Naive thymus-derived CD4-positive, alpha-beta T cell (primary cell): ENCODE data around the gene ZBP1. TPM values are rescaled to one million over a fixed set of nuclear protein-coding genes. Genes with fewer than 3 reads are reported as not detected.

Source experiments
- ATAC-seq: fragments of 150-1000 bp; cut with Tn5 transposase; 2 replicates; pipeline ENCODE4 v1.10.0; 2021; ENCODE audit warnings: mild to moderate bottlenecking, moderate library complexity
- CTCF ChIA-PET: fragments of 350-600 bp; sonication (Branson Sonifier 250); formaldehyde crosslinking; loops from one replicate; lab custom pipeline; 2021; ENCODE audit warnings: antibody characterized with exemption; lab: Charles Lee
- POLR2A ChIA-PET: fragments of 350-600 bp; sonication (Branson Sonifier 250); formaldehyde crosslinking; loops from one replicate; lab custom pipeline; 2021; ENCODE audit warnings: antibody characterized with exemption, inconsistent platforms; lab: Charles Lee
- DNase-seq, 9 donors: peaks; one replicate each; pipeline versions ENCODE4 v3.0.0 to v3.0.0-alpha.2; 2020 to 2022; ENCODE audit warnings: mixed read lengths in 1 of 9
- H3K27ac ChIP-seq: one replicate; pipeline ENCODE4 v1.7.0; 2013; ENCODE audit warnings: mild to moderate bottlenecking, low read depth, low read length, moderate library complexity
- H3K27me3 ChIP-seq, 2 donors: one replicate each; pipeline ENCODE4 v1.7.0; 2013; ENCODE audit warnings: low read length in 2 of 2, mild to moderate bottlenecking in 2 of 2, moderate library complexity in 2 of 2; ENCODE audit not compliant: control insufficient read depth in 2 of 2, insufficient read depth in 2 of 2
- H3K36me3 ChIP-seq, 3 experiments: 1 replicate in 2 of 3; 2 replicates in 1 of 3; pipeline ENCODE4 v1.7.0; 2013; ENCODE audit warnings: low read length in 3 of 3, mild to moderate bottlenecking in 3 of 3, moderate library complexity in 1 of 3; ENCODE audit not compliant: insufficient read depth in 3 of 3, control insufficient read depth in 2 of 3
- H3K4me1 ChIP-seq, 2 donors: one replicate each; pipeline ENCODE4 v1.7.0; 2013; ENCODE audit warnings: low read length in 2 of 2, mild to moderate bottlenecking in 2 of 2, moderate library complexity in 1 of 2; ENCODE audit not compliant: control insufficient read depth in 2 of 2, insufficient read depth in 2 of 2
- H3K4me3 ChIP-seq: 2 replicates; pipeline ENCODE4 v1.7.0; 2013; ENCODE audit warnings: mild to moderate bottlenecking, low read length
- H3K9me3 ChIP-seq, 3 experiments: 1 replicate in 2 of 3; 2 replicates in 1 of 3; pipeline ENCODE4 v1.7.0; 2013; ENCODE audit warnings: low read length in 3 of 3; ENCODE audit not compliant: control insufficient read depth in 2 of 3
- H3K27ac Mint-ChIP-seq, 9 donors: one replicate each; pipeline ENCODE4 v1.8.0; 2020 to 2022; ENCODE audit warnings: mixed read lengths in 9 of 9, mild to moderate bottlenecking in 8 of 9, moderate library complexity in 5 of 9, inconsistent platforms in 2 of 9
- H3K27me3 Mint-ChIP-seq, 5 donors: one replicate each; pipeline ENCODE4 v1.8.0; 2021 to 2022; ENCODE audit warnings: mixed read lengths in 5 of 5, mild to moderate bottlenecking in 1 of 5
- H3K36me3 Mint-ChIP-seq, 5 donors: one replicate each; pipeline ENCODE4 v1.8.0; 2020 to 2022; ENCODE audit warnings: mixed read lengths in 5 of 5, mild to moderate bottlenecking in 3 of 5, inconsistent platforms in 1 of 5
- H3K4me1 Mint-ChIP-seq, 7 donors: one replicate each; pipeline ENCODE4 v1.8.0; 2020 to 2022; ENCODE audit warnings: mixed read lengths in 7 of 7, mild to moderate bottlenecking in 3 of 7, inconsistent platforms in 1 of 7
- H3K4me3 Mint-ChIP-seq, 10 donors: one replicate each; pipeline ENCODE4 v1.8.0; 2020 to 2022; ENCODE audit warnings: mild to moderate bottlenecking in 10 of 10, mixed read lengths in 10 of 10, moderate library complexity in 6 of 10, inconsistent platforms in 2 of 10
- H3K9me3 Mint-ChIP-seq, 11 donors: one replicate each; pipeline ENCODE4 v1.8.0; 2020 to 2022; ENCODE audit warnings: mixed read lengths in 11 of 11, mild to moderate bottlenecking in 4 of 11, inconsistent platforms in 1 of 11, moderate library complexity in 1 of 11
- intact Hi-C, 2 donors: fragments of 100-400 bp; cut with micrococcal nuclease; formaldehyde crosslinking; loops; one replicate each; pipeline ENCODE4 v1.15.1; 2023
- polyA plus RNA-seq, 2 donors: library from polyadenylated mRNA; unstranded; fragments of 300-500 nt; fragmentation: Illumina TruSeq; gene quantifications; one replicate each; pipeline ENCODE4 v1.2.3, GENCODE V29; 2021
- total RNA-seq, 6 experiments: library from RNA in 5 of 6; stranded (reverse) in 5 of 6; gene quantifications; 1 replicate in 5 of 6; 2 replicates in 1 of 6; pipeline ENCODE4 v1.2.3 and lab custom pipeline; 2021 to 2026

Gene ZBP1
- total and polyA plus RNA-seq, 7 experiments from 2014 or later = 5.9 to 27.9 (median 10.4) TPM

DNA sequence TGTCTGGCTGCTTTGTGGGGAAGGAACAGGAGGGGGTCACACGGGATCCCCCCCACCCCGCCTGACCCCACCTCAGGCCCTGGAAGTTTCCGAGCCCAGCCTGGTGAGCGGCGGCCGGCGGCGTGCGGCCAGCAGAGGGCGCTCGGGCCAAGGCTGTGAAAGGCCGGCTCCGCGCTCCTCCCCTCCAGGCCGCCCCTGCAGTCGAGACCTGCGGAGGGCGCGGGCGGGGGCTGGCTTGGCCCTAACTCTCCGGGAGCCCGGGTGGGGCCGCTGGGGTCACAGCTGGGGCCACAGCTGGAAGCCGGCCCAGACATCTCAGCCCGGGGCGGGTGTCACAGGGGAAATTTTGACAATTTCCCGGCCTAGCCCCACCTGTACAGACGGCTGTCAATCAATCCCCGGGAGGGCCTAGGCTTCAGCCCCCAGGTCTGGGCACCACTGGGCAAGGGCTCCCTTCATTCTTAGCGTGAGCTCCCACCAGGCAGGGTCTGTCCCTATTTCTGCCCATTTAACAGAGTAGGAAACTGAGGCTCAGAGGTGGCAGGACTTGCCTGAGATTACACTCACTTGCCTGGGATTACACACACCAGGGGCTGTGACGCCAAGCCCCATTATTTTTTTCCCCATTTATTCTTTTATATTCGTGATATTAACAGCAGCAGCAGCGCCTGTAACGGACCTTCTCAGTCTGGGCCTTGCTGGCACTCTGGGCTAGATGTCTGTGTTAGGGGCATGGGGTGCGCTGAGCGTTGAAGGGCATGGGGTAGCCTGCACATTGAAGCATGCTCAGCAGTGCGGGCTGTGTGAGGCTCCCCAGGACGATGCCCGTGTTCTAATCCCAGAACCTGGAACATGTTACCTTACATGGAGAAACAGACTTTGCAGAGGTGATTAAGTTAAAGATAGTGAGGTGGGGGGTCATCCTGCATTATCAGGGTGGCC, 23.0 kb downstream of the ZBP1 start:
- ChIA-PET CTCF (interaction anchor here (0.8 to 3.5 kb wide), 15 partner anchors 9 to 612 kb away, joined by 3 to 36 read pairs (median 5); partner anchors contain the start of gene ZBP1), POLR2A (interaction anchor here (0.6 to 2.2 kb wide), 3 partner anchors 21 to 1245 kb away, joined by 3 to 18 read pairs (median 5); no protein-coding TSS in a partner anchor)
- peaks cover 3 to 4% of the 10 kb centered on the region in 2 donors for H3K4me1 ChIP-seq

DNA sequence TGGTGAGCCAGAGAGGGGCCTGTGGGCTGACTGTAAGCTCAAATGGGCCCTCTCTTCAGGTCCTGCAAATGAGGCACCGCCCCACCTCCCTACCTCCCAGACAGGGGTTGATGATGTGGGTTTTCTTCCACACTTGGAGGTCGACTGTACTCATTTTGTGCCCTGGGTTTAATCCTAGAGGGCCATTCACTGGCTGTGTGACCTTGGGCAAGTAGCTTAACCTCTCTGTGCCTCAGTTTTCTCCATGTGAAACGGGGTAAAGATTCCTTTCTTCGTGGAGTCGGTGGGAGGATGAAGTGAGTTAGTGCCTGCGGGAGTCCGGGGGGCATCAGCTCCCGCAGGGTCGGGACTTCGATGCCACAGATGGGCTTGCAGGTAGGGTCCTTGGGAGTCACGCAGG, 23.9 kb downstream of the ZBP1 start:
- POLR2A ChIA-PET = interaction anchor here (2.2 kb wide), 1 partner anchor 33 kb away, joined by 18 read pairs; no protein-coding TSS in a partner anchor
- Histone ChIP-seq H3K9me3 (no peaks in the 10 kb centered on the region), H3K27ac (no peak overlapping the region), H3K4me1 (peaks cover 3 to 4% of the 10 kb centered on the region in 2 donors), H3K4me3 (no peak overlapping the region), H3K27me3 (no peaks in the 10 kb centered on the region), H3K36me3 (no peaks in the 10 kb centered on the region)
- H3K9me3 Mint-ChIP-seq = no peaks in the 10 kb centered on the region
- intact Hi-C loops = loop anchor here in 1 of 2 donors (2.0 to 10.0 kb wide), 3 partner anchors 26 to 502 kb away; no protein-coding TSS in a partner anchor
- H3K4me3 Mint-ChIP-seq = peak overlapping the region in 2 of 10 donors; percentile 16 to 49
- H3K27me3 Mint-ChIP-seq = peaks cover 0 to 33% (median 0%) of the 10 kb centered on the region in 5 donors
- no peak overlapping the region for H3K27ac Mint-ChIP-seq
- peaks cover 0 to 13% (median 4%) of the 10 kb centered on the region in 7 donors for H3K4me1 Mint-ChIP-seq
- ATAC-seq = no peak
- DNase-seq = peak in 1 of 9 donors; percentile 11
- CTCF ChIA-PET = interaction anchor here (0.6 to 3.5 kb wide), 18 partner anchors 9 to 615 kb away, joined by 3 to 36 read pairs (median 6); partner anchors contain the start of gene ZBP1
- no peaks in the 10 kb centered on the region for H3K36me3 Mint-ChIP-seq

More for the DNA sequence above, 23.0 kb downstream of the ZBP1 start:
- Mint-ChIP-seq H3K4me1 (peaks cover 0 to 13% (median 4%) of the 10 kb centered on the region in 7 donors), H3K36me3 (no peaks in the 10 kb centered on the region), H3K4me3 (peak overlapping the region in 4 of 10 donors; percentile 13 to 49 (median 20)), H3K9me3 (no peaks in the 10 kb centered on the region), H3K27me3 (peaks cover 0 to 37% (median 0%) of the 10 kb centered on the region in 5 donors), H3K27ac (peak overlapping the region in 1 of 9 donors; percentile 78)
- H3K4me3 ChIP-seq = no peak overlapping the region
- no peaks in the 10 kb centered on the region for H3K27me3 ChIP-seq
- H3K36me3 ChIP-seq = no peaks in the 10 kb centered on the region
- DNase-seq = peak; percentile 59 to 86 (median 76)
- peak; percentile 89 for ATAC-seq
- intact Hi-C loops = loop anchor here (1.0 to 10.0 kb wide), 9 partner anchors 22 to 612 kb away; no protein-coding TSS in a partner anchor
- H3K27ac ChIP-seq = no peak overlapping the region
- no peaks in the 10 kb centered on the region for H3K9me3 ChIP-seq

DNA sequence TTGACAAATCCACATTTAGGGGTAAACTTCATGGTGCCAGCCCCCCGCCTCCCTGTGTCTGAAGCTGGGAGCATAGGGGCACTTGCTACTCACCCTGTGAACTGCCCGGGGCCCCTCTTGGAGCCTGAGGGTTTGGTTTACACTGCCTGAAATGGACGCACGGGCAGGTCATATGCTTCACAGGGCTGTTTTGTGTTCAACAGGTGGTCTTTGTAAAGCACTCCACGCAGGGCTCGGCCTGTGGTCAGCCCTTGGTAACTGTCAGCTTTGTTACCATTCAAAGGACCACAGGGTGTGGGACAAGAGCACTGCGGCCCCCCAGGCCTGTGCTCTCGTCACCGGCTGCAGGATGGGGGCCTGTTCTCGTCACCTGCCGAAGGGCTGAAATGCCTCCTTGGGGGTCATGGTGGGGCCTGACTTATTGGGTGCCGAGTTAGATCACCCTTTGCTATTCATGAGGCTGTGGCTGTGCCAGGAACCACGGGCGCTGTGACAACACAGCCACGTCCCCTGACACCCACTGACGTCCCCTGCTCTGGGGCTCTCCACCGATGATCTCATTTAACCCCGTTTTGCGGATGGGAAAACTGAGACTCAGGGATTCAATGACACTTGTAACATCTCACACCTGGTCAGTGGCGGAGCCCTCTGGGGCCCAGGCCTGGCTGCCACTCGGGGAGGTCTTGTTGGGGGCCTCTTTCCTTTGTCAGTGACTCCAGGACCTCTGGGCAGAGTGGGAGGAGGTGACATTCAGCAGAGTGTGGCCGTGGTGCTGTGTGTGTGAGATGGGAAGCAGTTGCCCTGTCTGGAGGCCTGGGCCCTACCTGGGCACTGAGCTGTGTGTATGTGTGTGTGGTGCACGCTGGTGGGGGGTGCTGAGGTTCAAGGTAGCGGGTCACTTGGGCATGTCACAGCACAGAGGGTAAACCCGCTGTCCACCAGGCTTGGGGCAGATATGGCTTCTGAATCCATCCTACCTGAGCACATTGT, 24.9 kb downstream of the ZBP1 start:
- Mint-ChIP-seq H3K36me3 (no peaks in the 10 kb centered on the region), H3K4me1 (peaks cover 0 to 7% (median 4%) of the 10 kb centered on the region in 7 donors), H3K27ac (peak overlapping the region in 3 of 9 donors; percentile 38 to 53 (median 49)), H3K4me3 (no peak overlapping the region), H3K27me3 (peaks cover 0 to 30% (median 0%) of the 10 kb centered on the region in 5 donors), H3K9me3 (no peaks in the 10 kb centered on the region)
- CTCF ChIA-PET = interaction anchor here (0.6 to 3.5 kb wide), 17 partner anchors 8 to 1045 kb away, joined by 3 to 36 read pairs (median 6); no protein-coding TSS in a partner anchor
- POLR2A ChIA-PET = interaction anchor here (2.2 kb wide), 1 partner anchor 34 kb away, joined by 18 read pairs; no protein-coding TSS in a partner anchor
- intact Hi-C loops = loop anchor here (2.0 to 10.0 kb wide), 6 partner anchors 27 to 501 kb away; no protein-coding TSS in a partner anchor
- Histone ChIP-seq H3K9me3 (no peaks in the 10 kb centered on the region), H3K27ac (no peak overlapping the region), H3K4me1 (peaks cover 3 to 4% of the 10 kb centered on the region in 2 donors), H3K36me3 (no peaks in the 10 kb centered on the region), H3K4me3 (no peak overlapping the region), H3K27me3 (no peaks in the 10 kb centered on the region)
- ATAC-seq = no peak
- DNase-seq = no peak

DNA sequence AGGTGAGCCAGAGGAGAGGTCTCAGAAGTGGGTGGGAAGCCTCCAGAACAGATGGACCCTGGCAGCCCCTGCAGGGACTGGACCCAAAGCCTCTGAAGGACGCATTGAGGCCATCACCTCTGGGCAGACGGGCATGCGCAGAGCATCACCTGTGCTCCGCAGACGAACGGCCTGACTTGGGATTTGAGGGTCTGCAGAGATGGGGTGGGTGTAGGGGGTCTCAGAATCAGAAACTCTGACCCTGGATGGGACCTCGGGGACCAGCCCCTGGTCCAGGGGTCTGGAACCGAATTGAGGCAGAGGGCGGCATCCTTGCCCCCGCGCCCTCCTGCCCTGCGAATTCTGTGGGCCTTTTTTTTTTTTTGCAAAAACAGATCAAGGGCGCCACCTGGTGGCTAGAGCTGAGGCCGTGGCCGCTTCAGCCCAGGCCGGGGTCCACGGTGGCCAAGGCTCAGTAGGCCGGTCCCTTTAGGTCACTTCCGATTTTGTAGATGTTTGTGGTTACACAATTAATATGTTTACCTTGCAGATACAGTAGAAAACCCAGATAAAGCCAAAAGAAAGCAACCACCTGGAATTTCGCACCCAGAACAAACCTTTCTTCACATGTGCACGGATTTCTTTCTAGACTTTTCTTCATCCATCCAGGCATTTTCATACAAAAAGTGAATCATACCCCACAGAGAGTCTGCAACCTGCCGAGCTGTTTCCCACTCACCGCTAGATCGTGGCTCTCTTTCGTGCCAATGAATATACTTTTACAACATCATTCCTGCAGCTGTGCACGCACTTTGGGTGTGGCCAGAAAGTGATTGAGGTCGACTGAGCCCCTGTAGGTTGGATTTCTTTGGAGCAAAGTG, 25.9 kb downstream of the ZBP1 start:
- H3K4me1 ChIP-seq = peaks cover 3 to 4% of the 10 kb centered on the region in 2 donors
- ChIA-PET POLR2A (no interaction called here), CTCF (interaction anchor here (0.6 to 2.4 kb wide), 7 partner anchors 33 to 1056 kb away, joined by 3 to 6 read pairs (median 5); no protein-coding TSS in a partner anchor)
- H3K27ac Mint-ChIP-seq = peak overlapping the region in 3 of 9 donors; percentile 34 to 66 (median 46)
- H3K36me3 Mint-ChIP-seq = no peaks in the 10 kb centered on the region
- no peak overlapping the region for H3K4me3 ChIP-seq
- H3K36me3 ChIP-seq = no peaks in the 10 kb centered on the region
- no peaks in the 10 kb centered on the region for H3K27me3 ChIP-seq
- intact Hi-C loops = loop anchor here (1.0 to 10.0 kb wide), 7 partner anchors 80 to 500 kb away; no protein-coding TSS in a partner anchor
- DNase-seq (peak in 8 of 9 donors; percentile 27 to 69 (median 46)), ATAC-seq (peak; percentile 47)
- no peak overlapping the region for H3K27ac ChIP-seq
- H3K9me3 ChIP-seq = no peaks in the 10 kb centered on the region
- peaks cover 0 to 7% (median 4%) of the 10 kb centered on the region in 7 donors for H3K4me1 Mint-ChIP-seq
- H3K27me3 Mint-ChIP-seq = peaks cover 0 to 24% (median 0%) of the 10 kb centered on the region in 5 donors
- no peak overlapping the region for H3K4me3 Mint-ChIP-seq
- no peaks in the 10 kb centered on the region for H3K9me3 Mint-ChIP-seq

DNA sequence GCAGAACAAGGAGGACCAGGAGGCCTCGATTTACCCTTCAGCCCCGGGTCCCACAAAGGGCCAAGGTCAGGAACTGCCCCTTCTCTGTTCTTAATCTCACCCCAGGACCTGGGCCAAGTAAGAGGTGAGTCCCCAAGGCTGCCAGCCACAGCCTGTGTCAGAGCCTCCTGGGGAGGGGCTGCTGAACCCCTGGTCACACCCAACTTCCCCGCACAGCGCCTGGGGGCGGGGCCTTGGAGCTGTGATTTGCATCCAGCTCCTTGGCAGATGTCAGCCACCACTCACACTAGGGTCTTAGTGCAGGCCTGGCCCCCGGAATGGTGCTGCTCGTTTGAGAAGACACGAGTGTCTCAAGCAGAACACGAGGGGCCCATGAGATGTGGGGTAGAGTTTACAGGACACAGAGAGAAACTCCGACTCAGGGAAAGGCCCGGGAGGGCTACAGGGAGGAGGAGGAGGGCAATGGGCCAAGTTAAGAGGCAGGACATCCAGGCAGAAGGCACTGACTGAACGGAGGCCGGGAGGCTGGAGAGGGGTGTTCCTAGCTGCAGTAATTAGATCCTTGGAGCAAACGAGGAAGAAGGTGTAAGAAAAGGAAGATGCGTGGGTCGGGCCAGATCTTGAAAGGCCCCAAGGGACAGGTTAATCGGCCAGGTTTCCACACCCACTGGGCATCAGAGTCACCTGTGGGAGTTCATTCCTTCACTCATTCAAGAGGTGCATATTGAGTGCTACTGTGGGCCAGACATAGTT, 26.9 kb downstream of the ZBP1 start:
- DNase-seq (no peak), ATAC-seq (no peak)
- H3K27me3 ChIP-seq = no peaks in the 10 kb centered on the region
- Mint-ChIP-seq H3K4me1 (peaks cover 0 to 7% (median 4%) of the 10 kb centered on the region in 7 donors), H3K27me3 (peaks cover 0 to 15% (median 0%) of the 10 kb centered on the region in 5 donors), H3K36me3 (no peaks in the 10 kb centered on the region), H3K4me3 (peak overlapping the region in 1 of 10 donors; percentile 29), H3K27ac (peak overlapping the region in 1 of 9 donors; percentile 46), H3K9me3 (no peaks in the 10 kb centered on the region)
- CTCF ChIA-PET = interaction anchor here (0.5 kb wide), 1 partner anchor 622 kb away, joined by 3 read pairs; no protein-coding TSS in a partner anchor
- peaks cover 3 to 4% of the 10 kb centered on the region in 2 donors for H3K4me1 ChIP-seq
- no peak overlapping the region for H3K27ac ChIP-seq
- no peak overlapping the region for H3K4me3 ChIP-seq
- no peaks in the 10 kb centered on the region for H3K9me3 ChIP-seq
- POLR2A ChIA-PET = no interaction called here
- no peaks in the 10 kb centered on the region for H3K36me3 ChIP-seq
- intact Hi-C loops = loop anchor here in 1 of 2 donors (10.0 kb wide), 1 partner anchor 499 kb away; no protein-coding TSS in a partner anchor
